HG03135 (cell line): Measurements from ENCODE around the gene CPNE8.

ENCODE experiments used
- ATAC-seq: cut with Tn5 transposase; IDR thresholded peaks from one replicate; pipeline ENCODE4 v1.9.1; 2021; ENCODE audit warnings: mild to moderate bottlenecking, moderate library complexity; ENCODE audit not compliant: unreplicated experiment

CPNE8 gene

DNA sequence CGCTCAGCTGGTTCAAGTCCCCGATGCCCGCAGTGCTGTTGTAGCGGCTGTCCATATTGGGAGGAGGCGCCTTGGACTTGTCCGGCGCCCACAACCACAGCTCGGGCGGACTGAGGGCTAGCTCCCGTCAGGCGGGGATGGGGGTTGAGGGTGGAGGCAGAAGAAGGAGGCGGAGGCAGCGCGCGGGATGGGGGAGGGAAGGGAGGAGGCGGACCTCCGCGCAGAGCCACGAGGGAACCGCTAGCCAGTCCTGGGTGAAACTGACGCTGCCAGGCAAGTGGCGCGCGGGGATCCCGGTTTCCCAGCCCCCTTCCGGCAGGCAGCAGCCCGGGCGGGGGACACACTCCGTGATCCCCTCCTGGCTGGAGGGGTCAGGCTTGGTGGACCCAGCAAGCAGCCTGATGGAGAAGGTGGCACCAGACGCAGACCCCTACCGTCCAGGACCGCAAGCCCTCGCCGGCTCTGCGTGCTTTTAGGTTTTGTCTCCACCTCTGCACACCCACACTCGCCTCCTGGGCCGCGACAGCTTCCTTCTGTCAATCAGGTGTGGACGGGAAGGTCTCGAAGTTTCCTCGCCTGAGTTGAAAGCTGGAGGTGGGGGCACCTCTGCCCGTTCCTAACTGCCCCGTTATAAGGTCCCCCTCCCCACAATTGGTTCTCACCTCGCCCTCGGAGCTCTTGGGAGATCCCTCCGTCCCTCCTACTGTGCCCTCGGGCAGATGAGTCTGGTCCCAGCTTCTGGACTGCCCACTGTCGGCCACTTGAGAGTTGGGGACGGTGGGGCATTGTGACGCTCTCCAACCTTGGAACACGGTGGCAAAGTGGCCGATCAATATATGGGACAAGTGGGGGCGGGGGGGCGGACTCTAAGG lies at the start of gene CPNE8:
Gene CPNE8 (minus strand): TSS at position 112 of the 872 bp plus-strand sequence. CDS start 57 bp downstream, at position 55.
- peak; percentile 49 for ATAC-seq

DNA sequence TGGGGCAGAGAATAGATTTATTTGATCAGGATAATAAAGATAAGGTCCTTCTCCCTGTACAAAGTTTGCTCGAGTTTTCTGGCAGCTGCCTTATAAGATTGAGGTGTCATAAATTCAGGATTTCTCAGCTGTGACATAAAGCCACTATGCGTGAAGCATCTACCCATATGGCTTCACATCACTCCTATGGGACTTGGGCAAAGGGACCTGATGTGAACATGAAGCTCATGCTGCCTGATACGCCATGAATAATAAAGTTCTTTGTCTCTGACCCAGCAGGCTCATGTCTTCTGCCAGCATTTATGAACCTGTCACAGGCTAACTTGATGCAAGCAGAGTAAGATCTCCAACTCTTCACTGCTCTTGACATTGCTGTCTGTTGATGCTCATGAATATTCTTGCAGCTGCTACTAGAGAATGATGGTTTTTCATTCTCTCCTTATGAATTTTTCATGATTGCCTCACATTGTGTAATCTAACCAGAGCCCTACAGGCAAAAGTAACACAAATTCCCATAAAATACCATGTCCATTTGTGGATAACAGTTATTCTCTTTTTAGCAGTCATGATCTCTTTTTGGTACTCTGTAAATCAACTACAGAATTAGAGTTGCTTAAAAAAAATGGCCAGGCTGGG lies 49.0 kb upstream of the CPNE8 start:
- ATAC-seq = no peak

DNA sequence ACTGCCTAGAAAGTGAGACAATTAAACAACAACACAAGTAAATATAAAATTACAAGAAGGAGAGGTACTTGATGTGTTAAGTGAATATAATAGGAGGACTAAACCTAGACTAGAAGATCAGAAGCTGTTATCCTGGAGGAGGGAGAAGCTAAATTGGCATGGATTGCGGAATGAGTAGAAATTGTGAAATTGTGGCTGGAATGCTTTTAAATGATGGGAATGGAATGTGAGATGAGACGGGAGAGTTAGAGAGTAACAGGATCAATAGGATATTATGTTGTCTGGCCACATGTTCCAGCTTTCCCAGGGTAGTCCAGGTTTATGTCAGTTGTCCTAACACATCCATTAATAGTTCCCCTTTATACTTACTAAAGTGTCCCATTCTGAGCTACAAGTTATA lies 44.0 kb upstream of the CPNE8 start:
- ATAC-seq = no peak

DNA sequence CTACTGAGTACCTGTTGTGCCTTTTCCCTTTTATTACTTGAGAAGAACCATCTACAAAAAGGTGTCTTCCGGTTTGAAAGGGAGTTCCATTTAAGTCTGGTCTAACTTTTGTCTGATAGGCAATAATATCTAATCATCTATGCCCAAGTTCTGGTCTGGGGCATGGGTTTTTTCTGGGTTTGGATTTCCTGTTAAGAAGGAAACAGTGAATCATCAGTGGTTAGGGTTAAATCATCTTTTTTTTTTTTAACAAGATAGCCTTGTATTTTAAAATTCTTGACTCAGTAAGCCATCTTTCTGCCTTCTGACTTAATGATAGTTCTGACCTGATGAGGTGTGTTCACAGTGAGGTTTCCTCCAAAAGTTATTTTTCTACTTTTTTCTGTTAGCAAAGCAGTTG lies 29.3 kb upstream of the CPNE8 start:
- ATAC-seq = no peak

DNA sequence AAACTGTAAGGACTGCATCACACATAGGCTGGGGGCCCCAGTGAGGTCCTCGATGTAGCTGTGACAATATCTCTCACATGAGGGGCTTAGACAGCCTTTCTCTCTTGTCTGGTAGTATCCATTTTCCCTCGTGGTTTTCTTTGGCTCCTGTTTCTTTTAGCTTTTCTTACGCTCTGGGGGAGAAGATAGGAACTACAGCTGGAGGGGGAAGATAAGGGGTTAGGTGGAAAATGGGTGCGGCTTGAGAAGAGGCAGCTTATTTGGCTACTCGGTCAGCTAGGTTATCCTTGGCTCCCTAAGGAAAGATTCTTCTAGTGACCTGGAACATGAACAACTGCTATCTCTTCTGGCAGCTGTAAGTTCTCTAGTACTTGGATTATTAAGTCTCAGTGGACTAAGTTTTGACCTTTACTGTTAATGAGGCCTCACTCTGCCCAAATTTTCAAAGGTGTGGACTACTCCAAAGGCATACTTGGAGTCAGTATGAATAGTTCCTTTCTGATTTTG lies 28.7 kb upstream of the CPNE8 start:
- ATAC-seq = no peak

DNA sequence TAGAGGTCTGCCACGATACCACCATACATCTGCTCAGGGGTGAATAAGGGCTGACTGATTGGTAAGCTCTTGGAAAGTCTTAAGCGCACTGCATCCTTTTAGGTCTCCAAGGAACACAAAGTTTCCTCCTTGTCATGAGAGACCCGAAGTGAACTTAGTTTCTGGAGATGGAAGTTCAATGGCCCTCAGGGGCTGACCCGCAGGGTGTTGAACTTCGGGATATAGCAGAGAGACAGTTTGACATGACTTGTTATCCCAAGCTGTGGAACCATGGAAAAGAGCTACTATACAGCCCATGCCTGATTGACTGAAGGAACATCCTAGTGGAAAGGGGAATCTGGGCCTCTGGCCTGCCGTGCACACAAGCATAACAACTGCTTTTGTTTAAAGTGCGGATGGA lies 26.9 kb upstream of the CPNE8 start:
- ATAC-seq = no peak

DNA sequence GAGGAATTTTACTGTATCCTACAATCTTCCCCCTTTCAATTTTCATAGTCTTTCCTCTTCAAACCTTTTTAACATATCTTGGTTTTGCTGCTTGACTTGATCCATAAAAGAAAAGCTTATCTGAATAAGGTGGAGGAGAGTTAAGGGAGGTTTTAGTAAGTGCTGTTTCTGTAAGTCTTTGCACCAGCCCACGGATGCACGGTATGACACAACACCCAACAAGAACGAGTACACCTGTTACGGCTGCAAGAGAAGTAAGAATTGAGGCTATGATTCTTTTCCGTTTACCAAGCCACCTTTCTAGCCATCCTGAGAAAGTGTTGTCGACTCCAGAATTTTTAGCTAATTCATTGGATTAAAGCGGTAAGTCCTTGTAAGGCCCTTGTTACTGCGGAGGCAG lies 26.1 kb upstream of the CPNE8 start:
- ATAC-seq = no peak

DNA sequence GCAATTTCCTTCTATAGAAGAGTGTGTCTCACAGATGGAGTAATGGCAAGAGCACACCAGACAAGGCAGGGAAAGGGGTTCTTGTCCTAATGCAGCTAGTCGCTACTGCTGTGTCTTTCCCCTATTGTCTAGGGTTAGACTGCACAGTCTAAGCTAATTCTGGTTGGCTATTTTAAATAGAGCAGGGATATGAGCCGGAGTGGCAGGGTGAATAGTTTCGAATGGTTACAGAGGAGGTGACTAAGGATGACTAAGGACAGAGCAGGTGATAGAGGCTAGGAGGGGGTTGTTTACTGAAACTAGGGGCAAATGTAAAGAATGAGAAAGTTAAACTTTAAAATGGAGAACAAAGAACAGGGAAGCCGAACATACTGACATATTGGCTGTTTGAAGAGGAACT lies 25.6 kb upstream of the CPNE8 start:
- no peak for ATAC-seq

DNA sequence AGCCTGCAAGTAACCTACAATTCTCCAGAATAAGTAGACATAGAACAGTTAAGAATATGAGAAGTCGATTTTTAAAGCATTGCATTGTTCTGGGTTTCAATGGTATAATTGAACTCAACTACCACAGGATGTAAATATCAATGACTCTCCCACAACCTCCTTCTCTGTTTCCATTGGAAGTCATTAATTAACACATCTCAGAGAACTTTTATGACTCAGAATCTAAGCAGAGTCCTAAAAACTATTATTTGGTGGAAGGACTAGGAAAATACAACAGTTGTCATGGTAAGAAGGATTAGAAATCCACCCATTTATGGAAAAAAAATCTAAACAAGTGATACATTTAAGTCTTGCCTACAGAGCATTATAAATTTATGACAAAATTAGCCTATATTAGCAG lies 21.1 kb upstream of the CPNE8 start:
- ATAC-seq = no peak

DNA sequence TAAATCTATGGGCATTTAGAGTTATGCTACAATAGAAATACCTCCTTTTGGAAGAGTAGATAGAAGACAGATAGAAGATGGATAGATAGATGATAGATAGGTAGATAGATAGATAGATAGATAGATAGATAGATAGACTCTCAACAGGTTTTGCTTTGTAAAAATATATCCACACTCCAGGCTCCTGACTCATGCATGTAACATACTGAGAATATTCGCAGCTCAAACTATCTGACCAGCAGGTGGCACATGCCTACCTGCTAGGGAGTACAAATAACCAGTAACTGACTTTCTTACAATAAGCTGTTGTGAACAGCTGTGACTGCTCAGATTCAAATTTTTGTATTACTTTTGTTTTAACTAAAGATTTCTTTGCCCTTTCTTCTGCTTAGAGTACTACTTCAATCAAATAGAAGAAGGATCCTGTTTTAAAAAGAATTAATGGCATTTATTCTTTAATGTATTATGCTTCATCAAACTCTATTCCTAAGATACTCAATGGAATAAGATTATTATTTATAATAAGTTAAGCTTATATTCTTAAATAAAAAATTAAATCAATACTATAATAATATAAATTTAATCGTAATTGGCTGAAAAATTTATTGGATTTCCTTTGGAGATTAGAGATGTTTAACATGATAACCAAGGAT lies 15.8 kb upstream of the CPNE8 start:
- peak; percentile 93 for ATAC-seq

DNA sequence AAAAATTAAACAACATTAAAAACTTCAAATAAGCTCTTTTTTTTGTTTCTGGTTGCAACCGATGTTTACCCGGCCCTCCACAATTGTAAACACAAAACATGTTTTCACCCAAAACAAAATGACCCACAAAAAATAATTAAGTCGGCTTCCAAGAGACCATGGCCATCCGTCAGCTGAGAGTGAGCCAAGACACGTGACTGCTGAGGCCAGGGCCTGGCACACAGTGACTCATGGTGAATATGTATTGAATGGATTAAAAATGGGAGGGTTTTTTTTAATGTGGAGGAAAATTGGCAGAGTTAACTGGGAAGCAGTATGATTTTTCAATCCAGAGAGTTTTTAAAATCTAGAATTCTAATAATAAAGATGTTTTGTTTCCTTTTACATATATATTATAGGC lies 13.8 kb upstream of the CPNE8 start:
- no peak for ATAC-seq

DNA sequence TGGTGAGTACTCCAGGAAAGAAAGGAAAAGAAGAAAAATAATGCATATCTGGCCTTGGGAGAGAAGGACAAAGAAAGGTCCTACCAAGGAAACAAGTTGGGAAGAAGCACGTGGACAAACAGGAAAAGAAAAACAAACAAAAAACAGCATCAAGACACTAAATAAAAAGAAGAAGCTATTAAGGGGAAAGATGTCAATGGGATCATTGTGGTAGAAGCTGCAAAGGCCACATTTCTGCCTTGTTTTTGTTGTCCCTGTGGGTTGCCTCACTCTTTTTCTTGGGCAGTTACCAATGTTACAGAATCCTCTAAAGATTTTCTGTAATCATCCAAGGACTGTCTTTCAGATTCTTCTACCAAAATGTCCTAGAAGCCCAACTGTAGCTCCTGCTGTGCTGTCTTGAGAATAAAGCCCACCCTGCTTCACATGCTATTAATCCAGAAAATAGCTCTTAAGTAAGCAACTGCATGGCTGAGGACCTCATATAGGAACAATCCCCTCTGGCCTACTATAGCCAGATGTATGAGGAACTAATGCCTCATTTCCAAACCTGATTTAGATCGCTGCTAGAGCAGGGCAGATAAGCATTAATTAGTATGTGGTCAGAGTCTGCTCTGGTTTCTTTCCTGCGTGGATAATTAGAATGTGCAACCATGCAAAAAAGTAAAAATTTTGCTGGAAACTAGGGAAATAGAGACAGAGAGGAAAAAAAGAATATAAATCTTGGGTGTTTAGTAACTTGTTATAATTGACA lies 10.2 kb upstream of the CPNE8 start:
- no peak for ATAC-seq

DNA sequence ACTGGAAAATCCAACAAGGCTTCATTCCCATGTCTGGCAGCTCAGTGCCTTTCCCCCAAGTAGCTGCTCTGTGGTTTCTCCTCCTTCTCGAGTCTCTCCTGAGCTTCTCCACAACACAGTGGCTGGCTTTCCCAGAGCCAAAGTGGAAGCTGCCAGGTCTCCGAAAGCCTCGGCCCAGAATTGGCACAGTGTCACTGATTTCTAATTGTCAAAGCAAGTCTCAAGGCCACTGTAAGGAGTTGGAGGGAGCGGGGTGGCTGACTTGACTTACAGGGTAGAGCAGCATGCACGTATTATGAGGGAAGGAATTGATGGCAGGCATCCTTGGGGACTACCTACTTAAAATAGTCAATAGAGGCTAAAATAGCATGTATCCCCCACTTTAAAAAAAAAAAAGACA lies 6.7 kb upstream of the CPNE8 start:
- no peak for ATAC-seq

DNA sequence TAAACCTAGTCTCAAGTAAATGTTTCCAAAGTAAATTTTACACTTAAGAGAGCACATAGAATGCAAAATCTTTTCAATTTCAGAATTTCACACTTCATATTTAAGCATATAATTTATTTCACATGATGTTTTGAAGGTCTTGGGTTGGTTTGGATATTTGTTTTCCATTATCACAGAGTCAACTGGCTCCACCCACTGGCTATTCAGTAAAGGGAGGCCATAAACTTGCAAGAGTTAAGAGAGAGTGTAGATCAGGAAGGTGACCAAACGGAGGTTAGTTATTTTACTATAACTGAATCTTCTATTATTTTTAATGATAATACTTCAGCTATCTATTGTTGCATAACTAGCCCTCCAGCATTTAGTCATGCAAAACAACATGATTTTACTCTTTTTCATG lies 6.2 kb upstream of the CPNE8 start:
- no peak for ATAC-seq

DNA sequence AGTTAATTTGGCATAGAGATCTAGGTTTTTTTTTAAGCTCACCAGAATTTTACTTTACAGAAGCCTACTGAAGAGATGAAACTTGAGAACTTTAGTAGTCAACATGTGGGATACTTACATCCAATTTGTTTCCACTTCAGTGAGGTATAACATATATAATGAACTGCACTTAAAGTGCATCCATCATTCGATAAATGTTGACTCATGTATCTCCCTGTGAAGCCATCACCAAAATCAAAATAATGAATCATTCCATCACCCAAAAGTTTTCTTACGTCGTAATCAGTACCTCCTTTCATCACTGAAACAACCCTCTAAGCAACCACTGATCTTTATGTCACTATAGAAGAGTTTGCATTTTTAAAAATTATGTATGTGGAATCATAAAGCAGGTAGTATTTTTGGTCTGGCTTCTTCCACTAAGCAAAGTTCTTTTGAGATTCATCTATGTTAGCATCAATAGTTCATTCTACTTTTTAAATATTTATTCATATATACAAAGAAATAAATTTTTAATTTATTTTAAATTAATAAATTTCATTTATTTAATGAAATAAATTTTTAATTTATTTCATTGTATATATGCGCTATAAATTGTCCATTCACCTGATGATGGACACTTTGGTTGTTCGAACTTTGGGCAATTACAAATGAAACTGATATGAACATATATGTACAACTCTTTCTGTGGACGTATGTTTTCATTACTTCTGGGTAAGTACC lies 2.0 kb upstream of the CPNE8 start:
- no peak for ATAC-seq

DNA sequence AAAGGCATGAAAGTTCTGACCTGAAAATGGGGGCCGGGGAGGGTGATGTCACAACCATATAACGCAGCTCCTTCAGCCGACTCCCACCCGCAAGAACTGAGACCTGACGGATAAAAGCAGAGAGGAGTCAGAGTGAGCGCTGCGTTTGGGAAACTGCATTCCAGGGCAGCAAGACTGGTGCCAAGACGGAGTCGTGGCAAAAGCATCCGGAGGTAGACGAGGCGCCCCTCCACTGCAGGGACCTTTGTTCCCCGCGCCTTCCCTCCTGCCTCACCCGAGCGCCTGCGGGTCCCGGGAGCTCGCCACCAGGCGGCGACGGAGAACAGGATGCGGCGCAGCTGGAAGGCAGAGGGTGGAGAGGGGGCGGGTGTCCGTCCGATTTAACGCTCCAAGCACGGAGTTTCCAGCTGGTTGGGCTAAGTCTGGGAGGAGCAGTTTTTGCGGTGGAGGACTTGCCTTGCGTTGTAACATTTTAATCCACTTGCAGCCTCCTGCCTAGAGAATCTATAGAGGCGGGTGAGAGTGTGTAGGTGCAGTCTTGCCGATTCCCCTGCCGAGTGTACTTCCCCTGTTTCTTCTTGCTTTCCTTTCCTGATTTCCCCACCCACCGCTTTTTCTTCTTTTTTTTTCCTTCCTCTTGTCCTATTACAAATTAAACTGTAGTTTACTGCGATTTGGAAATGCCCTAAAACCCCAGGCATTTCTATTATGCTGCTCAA lies 1.2 kb upstream of the CPNE8 start:
- peak; percentile 64 for ATAC-seq

DNA sequence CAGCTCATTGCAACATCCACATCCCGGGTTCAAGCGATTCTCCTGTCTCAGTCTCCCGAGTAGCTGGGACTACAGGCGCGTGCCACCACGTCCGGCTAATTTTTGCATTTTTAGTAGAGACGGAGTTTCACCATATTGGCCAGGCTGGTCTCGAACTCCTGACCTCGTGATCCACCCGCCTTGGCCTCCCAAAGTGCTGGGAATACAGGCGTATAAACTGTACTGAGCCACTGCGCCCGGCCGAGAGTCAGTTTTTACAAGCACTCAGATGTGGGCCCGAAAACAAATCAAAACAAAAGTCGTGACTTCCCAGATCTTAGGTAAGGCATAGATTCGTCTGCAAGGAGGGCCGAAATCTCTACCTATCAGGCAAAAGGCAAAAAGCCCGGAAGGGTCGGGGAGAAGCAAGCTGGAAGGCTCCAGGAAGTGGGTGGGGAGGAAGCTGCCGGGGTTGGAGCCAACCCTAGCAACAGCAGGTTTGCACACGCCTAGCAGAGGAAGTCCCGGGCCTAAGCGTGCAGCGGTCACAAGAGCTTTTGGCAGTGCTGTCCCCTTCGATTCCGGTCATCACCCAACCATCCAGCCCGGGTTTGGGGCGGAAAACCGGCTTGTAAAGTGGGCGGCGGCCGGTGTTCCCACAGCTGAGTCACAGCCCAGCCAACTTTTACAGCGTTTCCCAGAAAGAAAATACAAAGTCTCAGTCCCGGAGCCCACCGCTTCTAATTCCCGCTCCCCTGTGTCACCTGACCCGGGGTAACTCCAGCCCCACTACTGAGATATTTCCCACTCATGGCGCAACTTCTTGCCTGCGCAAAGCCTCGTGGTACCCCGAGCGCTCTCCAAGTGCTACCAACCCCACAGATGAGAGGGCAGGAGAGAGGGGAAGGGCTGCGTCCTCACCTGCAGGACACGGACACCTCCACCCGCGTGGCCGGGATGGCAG lies 583 bp downstream of the CPNE8 start:
- peak; percentile 63 for ATAC-seq

DNA sequence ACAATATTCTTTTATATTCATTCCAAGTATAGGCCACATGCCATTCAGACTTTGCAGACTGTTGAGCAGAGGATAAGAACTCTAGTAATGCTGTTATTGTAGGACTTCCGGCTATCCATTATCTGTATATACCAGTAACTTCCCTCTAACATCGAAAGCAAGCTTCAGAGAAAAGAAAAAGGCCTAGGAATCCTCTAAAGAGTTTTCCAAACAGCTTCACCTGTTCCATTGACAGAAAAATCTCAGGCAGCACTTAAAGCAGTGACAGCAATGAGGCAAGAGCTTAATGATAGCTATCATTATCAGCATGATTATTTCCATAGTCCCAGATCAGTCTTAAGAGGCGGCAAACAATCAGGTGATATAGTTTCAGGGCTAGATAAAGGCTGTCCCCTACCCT lies 1.8 kb downstream of the CPNE8 start:
- no peak for ATAC-seq
